Endothelial cell of umbilical vein (primary cell): ENCODE measurements around the gene CSTF3. TPM values are rescaled to one million over a fixed set of nuclear protein-coding genes. Genes with fewer than 3 reads are reported as not detected.

Experiments used
- BruUV-seq: library from RNA; stranded (reverse); fragments of 400-500 nt; replicated peaks from 2 replicates; lab custom pipeline; 2021; lab: Mats Ljungman, UMichigan
- CTCF ChIA-PET: fragments of 300-600, 350-600 bp; sonication (Branson Sonifier 250); formaldehyde crosslinking; loops from one replicate; lab custom pipeline; 2021; ENCODE audit warnings: antibody characterized with exemption, inconsistent platforms; lab: Charles Lee
- POLR2A ChIA-PET: fragments of 300-600, 350-600 bp; sonication (Branson Sonifier 250); formaldehyde crosslinking; loops from one replicate; lab custom pipeline; 2021; ENCODE audit warnings: antibody characterized with exemption, inconsistent platforms; lab: Charles Lee
- DNase-seq: peaks from one replicate; pipeline ENCODE4 v3.0.0-alpha.2; 2011; ENCODE audit warnings: low read depth, low spot score
- FAIRE-seq: peaks from 2 replicates; lab custom pipeline; 2011; peaks lifted over from hg19 to GRCh38; lab: Jason Lieb, UNC
- H2AFZ ChIP-seq: 2 replicates; pipeline ENCODE4 v1.6.0; 2012; ENCODE audit warnings: low read depth, low read length, control low read depth, inconsistent platforms
- H3K27ac ChIP-seq: 2 replicates; pipeline ENCODE4 v1.5.1; 2011; ENCODE audit warnings: low read depth, mild to moderate bottlenecking, control low read depth, low read length, moderate library complexity; ENCODE audit not compliant: insufficient read depth
- H3K27me3 ChIP-seq, 2 experiments: 2 replicates each; pipeline versions ENCODE4 v1.6.0 to v1.6.1; 2011; ENCODE audit warnings: low read length in 2 of 2, mixed read lengths in 1 of 2; ENCODE audit not compliant: control insufficient read depth in 2 of 2, insufficient read depth in 2 of 2
- H3K36me3 ChIP-seq, 2 experiments: 2 replicates in 1 of 2; 3 replicates in 1 of 2; pipeline ENCODE4 v1.5.1; 2011; ENCODE audit warnings: low read length in 2 of 2, mild to moderate bottlenecking in 1 of 2, moderate library complexity in 1 of 2; ENCODE audit not compliant: control insufficient read depth in 2 of 2, insufficient read depth in 2 of 2; ENCODE audit errors: extremely low read depth in 1 of 2
- H3K4me1 ChIP-seq: 3 replicates; pipeline ENCODE4 v1.5.1; 2011; ENCODE audit warnings: mild to moderate bottlenecking, low read length; ENCODE audit not compliant: control insufficient read depth, insufficient read depth; ENCODE audit errors: extremely low read depth
- H3K4me2 ChIP-seq: 2 replicates; pipeline ENCODE4 v1.6.1; 2011; ENCODE audit warnings: low read length, control low read depth, mixed read lengths; ENCODE audit not compliant: insufficient read depth
- H3K4me3 ChIP-seq, 3 experiments: fragments of 200-600 bp in 1 of 3; sonication (generic), shearing (Covaris generic) in 1 of 3; replicated peaks in 1 of 3; 2 replicates each; pipeline ENCODE4 v1.5.1; 2011 to 2016; ENCODE audit warnings: control low read depth in 3 of 3, low read length in 3 of 3, mild to moderate bottlenecking in 2 of 3, inconsistent platforms in 1 of 3, low read depth in 1 of 3, moderate library complexity in 1 of 3; ENCODE audit not compliant: insufficient read depth in 1 of 3
- H3K79me2 ChIP-seq: 2 replicates; pipeline ENCODE4 v1.6.0; 2012; ENCODE audit warnings: low read length, inconsistent platforms; ENCODE audit not compliant: control insufficient read depth, insufficient read depth
- H3K9ac ChIP-seq: replicated peaks from 2 replicates; pipeline ENCODE3; 2011; ENCODE audit warnings: low read length, control low read depth; ENCODE audit not compliant: insufficient read depth; ENCODE audit errors: extremely low read depth
- H3K9me1 ChIP-seq: replicated peaks from 3 replicates; pipeline ENCODE4 v1.6.0; 2011; ENCODE audit warnings: mild to moderate bottlenecking, low read length; ENCODE audit not compliant: control insufficient read depth, insufficient read depth; ENCODE audit errors: extremely low read depth
- H3K9me3 ChIP-seq: replicated peaks from 2 replicates; pipeline ENCODE4 v1.5.1; 2012; ENCODE audit warnings: low read length, inconsistent platforms; ENCODE audit not compliant: control insufficient read depth, insufficient read depth
- H4K20me1 ChIP-seq: replicated peaks from 2 replicates; pipeline ENCODE3; 2011; ENCODE audit warnings: mild to moderate bottlenecking, low read length; ENCODE audit not compliant: control insufficient read depth, insufficient read depth; ENCODE audit errors: extremely low read depth
- EZH2 ChIP-seq: IDR thresholded peaks from 2 replicates; pipeline ENCODE4 v1.6.1; 2012; ENCODE audit warnings: borderline replicate concordance, low read depth, mild to moderate bottlenecking, moderate library complexity, low read length, inconsistent platforms; ENCODE audit not compliant: severe bottlenecking
- FOS ChIP-seq: IDR thresholded peaks from 2 replicates; pipeline ENCODE4 v1.6.1; 2011; ENCODE audit warnings: mild to moderate bottlenecking, low read length, moderate library complexity, borderline replicate concordance; ENCODE audit not compliant: insufficient read depth
- GATA2 ChIP-seq: IDR thresholded peaks from 2 replicates; pipeline ENCODE4 v1.7.0; 2011; ENCODE audit warnings: low read depth, mild to moderate bottlenecking, moderate library complexity, mixed read lengths, low read length; ENCODE audit not compliant: insufficient read length, insufficient read depth
- JUN ChIP-seq: IDR thresholded peaks from 2 replicates; pipeline ENCODE4 v1.6.1; 2011; ENCODE audit warnings: borderline replicate concordance, low read depth; ENCODE audit not compliant: insufficient read length, insufficient read depth
- MYC ChIP-seq: IDR thresholded peaks from one replicate; pipeline ENCODE4 v1.6.1; 2011; ENCODE audit warnings: mild to moderate bottlenecking, low read depth, low read length
- POLR2A ChIP-seq: IDR thresholded peaks from 2 replicates; pipeline ENCODE4 v1.6.1; 2012; ENCODE audit warnings: low read depth, mild to moderate bottlenecking, control low read depth, low read length
- POLR2AphosphoS5 ChIP-seq: IDR thresholded peaks from 2 replicates; pipeline ENCODE4 v1.6.1; 2012; ENCODE audit warnings: low read depth, mild to moderate bottlenecking, control low read depth, low read length, moderate library complexity; ENCODE audit not compliant: insufficient read depth
- dilution Hi-C: fragments of 300-500 bp; cut with MboI; formaldehyde crosslinking; loops from one replicate; pipeline ENCODE4 v1.15.0; 2019; ENCODE audit warnings: low sequenced_read_pairs; ENCODE audit not compliant: extremely low pct_ligation_motif_present
- intact Hi-C: fragments of 100-400 bp; cut with micrococcal nuclease; formaldehyde crosslinking; loops from one replicate; pipeline ENCODE4 v1.10.0; 2022
- polyA plus RNA-seq, 4 experiments: library from polyadenylated mRNA; depleted of rRNA in 3 of 4; stranded (reverse) in 3 of 4; unstranded in 1 of 4; fragments of >200 nt; gene quantifications; 2 replicates each; pipeline versions ENCODE4 v1.2.1 to v1.2.3, GENCODE V29; 2011 to 2012; ENCODE audit warnings: missing spikeins in 1 of 4
- total RNA-seq: library from RNA; stranded (reverse); gene quantifications from 2 replicates; pipeline ENCODE4 v1.2.3, GENCODE V29; 2021
- TF ChIP-seq, protein P1 (sequence below), 2 donors: IDR thresholded peaks; 1 replicate in 1 of 2; 2 replicates in 1 of 2; pipeline ENCODE4 v1.5.1; 2011; ENCODE audit warnings: low read length in 2 of 2, mild to moderate bottlenecking in 2 of 2, moderate library complexity in 2 of 2, control low read depth in 1 of 2, inconsistent platforms in 1 of 2, low read depth in 1 of 2; ENCODE audit not compliant: insufficient read depth in 1 of 2; ENCODE audit errors: extremely low read depth in 1 of 2
- TF ChIP-seq, protein P2 (sequence below): IDR thresholded peaks from 2 replicates; pipeline ENCODE4 v1.6.1; 2011; ENCODE audit not compliant: insufficient read depth, insufficient read length

The CSTF3 gene
- total and polyA plus RNA-seq, 2 donors (not counting 3 experiments of a cell fraction or from before 2014, with no cell fraction given) = 18.3 to 46.6 TPM

DNA sequence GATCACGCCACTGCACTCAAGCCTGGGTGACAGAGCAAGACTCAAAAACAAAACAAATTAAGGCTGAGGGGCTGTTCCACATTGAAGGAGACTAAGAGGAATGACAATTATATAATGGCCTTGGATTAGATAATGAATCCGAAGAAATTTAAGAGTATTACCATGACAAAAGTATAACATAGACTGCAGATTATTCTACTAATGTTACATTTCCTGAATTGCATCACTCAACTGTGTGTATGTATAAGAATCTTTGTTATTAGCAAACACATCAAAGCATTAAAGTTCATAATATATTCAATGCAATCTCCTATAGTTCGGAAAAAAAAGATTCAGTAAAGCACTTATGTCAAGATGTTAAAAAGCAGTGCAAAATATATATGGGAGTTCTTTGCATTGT is 27.5 kb downstream of the CSTF3 start:
- no peaks in the 10 kb centered on the region for H3K4me1 ChIP-seq
- no peak overlapping the region for H3K4me2 ChIP-seq
- no TSS peak for BruUV-seq
- ChIA-PET CTCF (no interaction called here), POLR2A (no interaction called here)
- no peak overlapping the region for H3K27ac ChIP-seq
- H3K4me3 ChIP-seq = no peak overlapping the region
- peaks cover 0 to 3% of the 10 kb centered on the region in 2 experiments for H3K36me3 ChIP-seq
- H3K9me3 ChIP-seq = no peaks in the 10 kb centered on the region
- H3K27me3 ChIP-seq = no peaks in the 10 kb centered on the region
- no peaks in the 10 kb centered on the region for H4K20me1 ChIP-seq
- intact Hi-C loops (no loop called here), dilution Hi-C loops (no loop called here)
- no peaks in the 10 kb centered on the region for H3K9me1 ChIP-seq
- no peak overlapping the region for H2AFZ ChIP-seq
- H3K79me2 ChIP-seq = no peaks in the 10 kb centered on the region
- no peak for FAIRE-seq
- no peak for DNase-seq
- H3K9ac ChIP-seq = no peak overlapping the region
- TF ChIP-seq EZH2 = no peak
- no peak for TF ChIP-seq FOS
- TF ChIP-seq, protein P1, sequence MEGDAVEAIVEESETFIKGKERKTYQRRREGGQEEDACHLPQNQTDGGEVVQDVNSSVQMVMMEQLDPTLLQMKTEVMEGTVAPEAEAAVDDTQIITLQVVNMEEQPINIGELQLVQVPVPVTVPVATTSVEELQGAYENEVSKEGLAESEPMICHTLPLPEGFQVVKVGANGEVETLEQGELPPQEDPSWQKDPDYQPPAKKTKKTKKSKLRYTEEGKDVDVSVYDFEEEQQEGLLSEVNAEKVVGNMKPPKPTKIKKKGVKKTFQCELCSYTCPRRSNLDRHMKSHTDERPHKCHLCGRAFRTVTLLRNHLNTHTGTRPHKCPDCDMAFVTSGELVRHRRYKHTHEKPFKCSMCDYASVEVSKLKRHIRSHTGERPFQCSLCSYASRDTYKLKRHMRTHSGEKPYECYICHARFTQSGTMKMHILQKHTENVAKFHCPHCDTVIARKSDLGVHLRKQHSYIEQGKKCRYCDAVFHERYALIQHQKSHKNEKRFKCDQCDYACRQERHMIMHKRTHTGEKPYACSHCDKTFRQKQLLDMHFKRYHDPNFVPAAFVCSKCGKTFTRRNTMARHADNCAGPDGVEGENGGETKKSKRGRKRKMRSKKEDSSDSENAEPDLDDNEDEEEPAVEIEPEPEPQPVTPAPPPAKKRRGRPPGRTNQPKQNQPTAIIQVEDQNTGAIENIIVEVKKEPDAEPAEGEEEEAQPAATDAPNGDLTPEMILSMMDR (IDR thresholded peaks at IDR 0.05; ENCODE audit: extremely low read depth in 1 of 2, insufficient read depth in 1 of 2, low read depth in 1 of 2, low read length in 2 of 2) = no peak
- TF ChIP-seq JUN = no peak
- no peak for TF ChIP-seq GATA2
- TF ChIP-seq, protein P2, sequence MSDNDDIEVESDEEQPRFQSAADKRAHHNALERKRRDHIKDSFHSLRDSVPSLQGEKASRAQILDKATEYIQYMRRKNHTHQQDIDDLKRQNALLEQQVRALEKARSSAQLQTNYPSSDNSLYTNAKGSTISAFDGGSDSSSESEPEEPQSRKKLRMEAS = no peak
- TF ChIP-seq POLR2A = no peak
- TF ChIP-seq MYC = no peak
- no peak for TF ChIP-seq POLR2AphosphoS5
